T-cell (primary cell): ENCODE results near the gene TMEM50B. TPM values are rescaled to one million over a fixed set of nuclear protein-coding genes. Genes with fewer than 3 reads are reported as not detected.
A peak's percentile ranks its signal among the peaks of the same experiment; 100 is the strongest.

Experiments used
- ATAC-seq, 4 experiments: fragments of 200-7000 bp in 3 of 4; fragments of 150-1000 bp in 1 of 4; cut with Tn5 transposase; replicated peaks in 1 of 4; 1 replicate in 3 of 4; 2 replicates in 1 of 4; pipeline ENCODE4 v1.10.0; 2021; ENCODE audit warnings: moderate library complexity in 3 of 4, mild to moderate bottlenecking in 2 of 4, moderate number of reproducible peaks in 1 of 4
- CTCF ChIA-PET, 2 donors: fragments of 300-600 bp; sonication (Branson Sonifier 250); formaldehyde crosslinking; loops; one replicate each; lab custom pipeline; 2022; ENCODE audit warnings: antibody characterized with exemption in 2 of 2; lab: Charles Lee
- POLR2A ChIA-PET, 2 donors: fragments of 300-600 bp; sonication (Branson Sonifier 250); formaldehyde crosslinking; loops; one replicate each; lab custom pipeline; 2022; ENCODE audit warnings: antibody characterized with exemption in 2 of 2; lab: Charles Lee
- DNase-seq, 35 experiments: peaks; one replicate each; pipeline versions ENCODE4 v3.0.0 to v3.0.0-alpha.2; 2013 to 2023
- H3K27ac ChIP-seq: one replicate; pipeline ENCODE4 v1.5.1; 2013; ENCODE audit warnings: low read length
- H3K27me3 ChIP-seq, 2 experiments: replicated peaks in 1 of 2; 1 replicate in 1 of 2; 2 replicates in 1 of 2; pipeline versions ENCODE4 v1.6.1 to v1.7.0; 2013; ENCODE audit warnings: low read length in 1 of 2, mixed read lengths in 1 of 2; ENCODE audit not compliant: control insufficient read depth in 2 of 2, insufficient read depth in 2 of 2; ENCODE audit errors: extremely low read depth in 1 of 2
- H3K36me3 ChIP-seq, 2 donors: 1 replicate in 1 of 2; 2 replicates in 1 of 2; pipeline versions ENCODE4 v1.6.1 to v1.7.0; 2013; ENCODE audit warnings: low read length in 1 of 2; ENCODE audit not compliant: control insufficient read depth in 2 of 2, insufficient read depth in 1 of 2; ENCODE audit errors: extremely low read depth in 1 of 2
- H3K4me1 ChIP-seq, 2 experiments: 1 replicate in 1 of 2; 2 replicates in 1 of 2; pipeline versions ENCODE4 v1.6.1 to v1.7.0; 2013; ENCODE audit warnings: low read length in 2 of 2, mixed read lengths in 1 of 2; ENCODE audit not compliant: insufficient read depth in 2 of 2, control insufficient read depth in 1 of 2; ENCODE audit errors: extremely low read depth in 1 of 2
- H3K4me3 ChIP-seq, 2 donors: 1 replicate in 1 of 2; 2 replicates in 1 of 2; pipeline versions ENCODE4 v1.5.1 to v1.7.0; 2013; ENCODE audit warnings: mild to moderate bottlenecking in 2 of 2, low read length in 1 of 2, moderate library complexity in 1 of 2; ENCODE audit not compliant: control insufficient read depth in 1 of 2; ENCODE audit errors: extremely low read depth in 1 of 2
- H3K9me3 ChIP-seq: 2 replicates; pipeline ENCODE4 v1.7.0; 2013
- H3K27ac Mint-ChIP-seq, 2 donors: one replicate each; pipeline ENCODE4 v1.8.0; 2020 to 2021; ENCODE audit warnings: mild to moderate bottlenecking in 2 of 2, mixed read lengths in 2 of 2
- H3K27me3 Mint-ChIP-seq, 2 donors: one replicate each; pipeline ENCODE4 v1.8.0; 2021 to 2022; ENCODE audit warnings: mixed read lengths in 2 of 2
- H3K36me3 Mint-ChIP-seq: one replicate; pipeline ENCODE4 v1.8.0; 2021; ENCODE audit warnings: mixed read lengths
- H3K4me1 Mint-ChIP-seq, 3 donors: one replicate each; pipeline ENCODE4 v1.8.0; 2020 to 2022; ENCODE audit warnings: mixed read lengths in 3 of 3, mild to moderate bottlenecking in 1 of 3
- H3K4me3 Mint-ChIP-seq, 3 donors: one replicate each; pipeline ENCODE4 v1.8.0; 2020 to 2022; ENCODE audit warnings: mild to moderate bottlenecking in 3 of 3, mixed read lengths in 3 of 3, moderate library complexity in 3 of 3
- H3K9me3 Mint-ChIP-seq, 3 donors: one replicate each; pipeline ENCODE4 v1.8.0; 2020 to 2022; ENCODE audit warnings: mixed read lengths in 3 of 3
- WGBS: methylation state at CpG from one replicate; pipeline ENCODE4 v1.1.5; 2013; ENCODE audit warnings: missing lambda C conversion rate; ENCODE audit not compliant: insufficient coverage; 5-methylcytosine and 5-hydroxymethylcytosine counted together
- total RNA-seq, 35 experiments: library from RNA in 6 of 35; stranded (reverse) in 6 of 35; fragments of 120-200 nt in 1 of 35; gene quantifications; one replicate each; pipeline versions ENCODE4 v1.2.1 to v1.2.4 and lab custom pipeline; 2013 to 2026

TMEM50B gene
- total RNA-seq, 5 donors from 2014 or later (not counting 1 experiment from before 2014, with no cell fraction given): 47.0 to 98.9 (median 73.4) TPM

DNA sequence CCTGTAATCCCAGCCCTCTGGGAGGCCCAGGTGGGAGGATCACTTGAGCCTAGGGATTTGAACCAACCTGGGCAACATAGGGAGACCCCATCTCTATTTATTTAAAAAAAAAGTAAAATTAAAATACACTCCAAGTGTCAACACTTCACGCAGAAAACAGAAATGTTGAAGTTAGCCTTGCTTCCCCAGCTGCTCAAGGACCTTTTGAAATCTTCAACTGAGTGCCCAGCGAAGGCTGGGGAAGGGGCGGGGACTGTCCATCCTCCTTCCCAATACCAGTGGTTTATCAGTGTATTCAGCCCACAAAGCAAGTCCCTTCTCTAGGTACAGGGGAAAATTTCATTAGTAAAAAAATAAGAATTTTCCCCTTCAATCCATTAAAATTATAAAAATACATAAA is 14.0 kb upstream of the TMEM50B start:
- DNase-seq (no peak), ATAC-seq (no peak)
- H3K9me3 Mint-ChIP-seq: no peaks in the 10 kb centered on the region
- no peaks in the 10 kb centered on the region for H3K27me3 Mint-ChIP-seq
- H3K27me3 ChIP-seq: peaks cover 0 to 5% of the 10 kb centered on the region in 2 experiments
- POLR2A ChIA-PET: no interaction called here
- no peaks in the 10 kb centered on the region for H3K36me3 Mint-ChIP-seq
- no peaks in the 10 kb centered on the region for H3K36me3 ChIP-seq
- peaks cover 5 to 13% of the 10 kb centered on the region in 2 experiments for H3K4me1 ChIP-seq
- no peak overlapping the region for H3K4me3 ChIP-seq
- H3K9me3 ChIP-seq: no peaks in the 10 kb centered on the region
- no peak overlapping the region for H3K4me3 Mint-ChIP-seq
- H3K27ac ChIP-seq: no peak overlapping the region
- CTCF ChIA-PET: no interaction called here
- peaks cover 10 to 14% (median 11%) of the 10 kb centered on the region in 3 donors for H3K4me1 Mint-ChIP-seq
- no CpG with 5 or more reads among the region's 3 CpGs for WGBS
- no peak overlapping the region for H3K27ac Mint-ChIP-seq

DNA sequence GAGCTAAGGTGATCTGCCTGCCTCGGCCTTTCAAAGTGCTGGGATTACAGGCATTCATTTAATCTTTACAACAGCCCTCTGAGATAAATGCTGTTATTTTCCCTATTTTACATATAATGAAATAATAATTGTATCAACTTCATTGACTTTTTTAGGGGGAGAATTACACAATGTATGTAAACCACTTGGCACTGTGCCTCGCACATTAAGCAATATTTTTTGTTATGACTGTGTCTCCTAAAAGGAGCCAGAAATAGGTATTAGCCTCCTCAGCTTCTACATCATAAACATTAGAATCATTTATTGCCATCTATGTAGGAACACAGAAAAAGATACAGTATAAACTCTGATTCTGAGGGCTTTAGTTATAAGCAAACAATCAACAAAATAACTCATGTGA is 12.8 kb upstream of the TMEM50B start:
- ChIA-PET POLR2A (interaction anchor here in 1 of 2 donors (0.7 kb wide), 1 partner anchor 191 kb away, joined by 3 read pairs; no protein-coding TSS in a partner anchor), CTCF (interaction anchor here in 1 of 2 donors (2.5 kb wide), 1 partner anchor 13 kb away, joined by 42 read pairs; the partner anchor contains the start of gene TMEM50B)
- no CpG with 5 or more reads among the region's 2 CpGs for WGBS
- Histone ChIP-seq H3K36me3 (no peaks in the 10 kb centered on the region), H3K27ac (no peak overlapping the region), H3K4me3 (no peak overlapping the region), H3K4me1 (peaks cover 5 to 13% of the 10 kb centered on the region in 2 experiments), H3K27me3 (peaks cover 0 to 5% of the 10 kb centered on the region in 2 experiments), H3K9me3 (no peaks in the 10 kb centered on the region)
- Mint-ChIP-seq H3K9me3 (no peaks in the 10 kb centered on the region), H3K4me3 (peak overlapping the region; percentile 36 to 89 (median 39)), H3K27me3 (no peaks in the 10 kb centered on the region), H3K27ac (no peak overlapping the region), H3K4me1 (peaks cover 10 to 14% (median 11%) of the 10 kb centered on the region in 3 donors), H3K36me3 (no peaks in the 10 kb centered on the region)
- no peak for ATAC-seq
- no peak for DNase-seq

DNA sequence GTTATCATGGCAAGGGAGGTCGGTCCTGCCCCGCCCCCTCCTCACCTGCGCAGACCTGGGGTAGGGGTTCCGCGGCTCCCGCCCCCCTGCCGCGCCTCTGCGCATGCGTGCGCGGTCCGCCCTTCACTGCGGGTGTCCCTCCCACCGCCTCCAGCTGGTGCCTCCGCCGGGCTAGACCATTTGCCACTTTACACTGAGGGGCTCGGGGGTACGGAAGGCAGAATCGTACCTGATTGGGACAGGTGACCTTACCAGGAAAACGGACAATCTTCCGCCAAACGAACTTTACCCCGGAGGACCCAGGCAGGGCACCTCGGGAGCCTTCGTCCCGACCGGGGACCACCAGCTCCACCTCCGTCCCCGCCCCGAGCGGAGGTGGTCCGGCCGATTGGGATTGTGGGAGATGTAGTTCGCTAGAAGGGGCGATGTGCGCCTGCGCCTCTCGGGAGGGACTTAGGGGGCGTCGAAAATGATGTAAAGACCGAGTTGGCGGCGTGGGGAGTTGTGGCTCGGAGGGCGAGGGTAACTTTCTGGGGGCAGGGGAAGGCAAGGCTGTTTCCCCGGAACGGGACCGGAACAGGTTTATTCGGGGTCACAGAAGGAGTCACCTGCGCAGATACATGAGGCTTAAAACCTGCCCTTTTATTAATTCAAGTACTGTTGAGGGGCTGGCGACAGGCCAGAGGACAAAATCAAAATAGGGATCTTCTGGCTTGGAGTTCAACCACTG is 11.8 kb upstream of the TMEM50B start, which contains the start of gene DNAJC28:
TSS of gene DNAJC28 (minus strand) at position 344 of the 730 bp plus-strand sequence. CDS start 2,323 bp downstream, outside the sequence.
- Histone ChIP-seq H3K27me3 (peaks cover 0 to 5% of the 10 kb centered on the region in 2 experiments), H3K4me3 (peak within 1 kb of the TSS; percentile 81 to 90), H3K27ac (peak within 1 kb of the TSS; percentile 59), H3K4me1 (peaks cover 5 to 13% of the 10 kb centered on the region in 2 experiments), H3K9me3 (no peaks in the 10 kb centered on the region), H3K36me3 (no peaks in the 10 kb centered on the region)
- Mint-ChIP-seq H3K27ac (peak within 1 kb of the TSS; percentile 78 to 92), H3K36me3 (no peaks in the 10 kb centered on the region), H3K27me3 (no peaks in the 10 kb centered on the region), H3K4me1 (peaks cover 10 to 14% (median 11%) of the 10 kb centered on the region in 3 donors), H3K9me3 (no peaks in the 10 kb centered on the region), H3K4me3 (peak within 1 kb of the TSS; percentile 84 to 91 (median 89))
- DNase-seq: peak; percentile 80 to 97 (median 90)
- ChIA-PET CTCF (interaction anchor here (1.1 to 2.5 kb wide), 4 partner anchors 11 to 52 kb away, joined by 3 to 42 read pairs (median 6); partner anchors contain the start of gene TMEM50B (in 2 of the 2)), POLR2A (interaction anchor here (0.5 to 1.6 kb wide), 5 partner anchors 11 to 643 kb away, joined by 3 to 19 read pairs (median 4); partner anchors contain the start of gene TMEM50B (in 2 of the 2))
- under 1% methylated on average over 51 of the region's 52 CpGs for WGBS
- ATAC-seq: peak; percentile 96 to 99 (median 97)

DNA sequence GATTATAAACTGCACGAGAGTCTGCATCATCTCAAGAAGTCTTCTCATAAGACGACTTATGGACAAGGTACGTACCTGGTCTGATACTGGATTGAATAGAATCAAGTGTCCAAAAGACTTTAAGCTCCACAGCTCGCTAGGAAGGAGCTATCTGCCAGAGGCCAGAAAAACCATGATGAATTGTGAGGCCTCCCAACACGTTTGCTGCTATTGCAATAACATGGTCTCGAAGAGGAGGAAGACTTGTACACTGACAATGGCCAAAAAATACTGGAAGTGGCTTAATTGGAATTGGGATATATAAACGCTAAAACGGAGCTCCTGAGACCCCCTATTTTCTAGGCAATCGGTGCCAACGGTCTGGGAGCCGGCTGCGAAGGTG is 11.2 kb upstream of the TMEM50B start:
- Histone ChIP-seq H3K4me1 (peaks cover 5 to 13% of the 10 kb centered on the region in 2 experiments), H3K4me3 (peak overlapping the region; percentile 81 to 90), H3K36me3 (no peaks in the 10 kb centered on the region), H3K27ac (no peak overlapping the region), H3K9me3 (no peaks in the 10 kb centered on the region), H3K27me3 (peaks cover 0 to 5% of the 10 kb centered on the region in 2 experiments)
- Mint-ChIP-seq H3K4me1 (peaks cover 10 to 14% (median 11%) of the 10 kb centered on the region in 3 donors), H3K4me3 (peak overlapping the region; percentile 84 to 91 (median 89)), H3K9me3 (no peaks in the 10 kb centered on the region), H3K27ac (peak overlapping the region in 1 of 2 donors; percentile 88), H3K36me3 (no peaks in the 10 kb centered on the region), H3K27me3 (no peaks in the 10 kb centered on the region)
- ChIA-PET POLR2A (interaction anchor here (0.5 to 1.6 kb wide), 5 partner anchors 11 to 644 kb away, joined by 3 to 19 read pairs (median 4); partner anchors contain the start of gene TMEM50B (in 2 of the 2)), CTCF (interaction anchor here (1.1 to 2.5 kb wide), 4 partner anchors 11 to 53 kb away, joined by 3 to 42 read pairs (median 6); partner anchors contain the start of gene TMEM50B (in 2 of the 2))
- no peak for DNase-seq
- WGBS: 9% methylated on average over 9 of the region's 12 CpGs
- no peak for ATAC-seq

DNA sequence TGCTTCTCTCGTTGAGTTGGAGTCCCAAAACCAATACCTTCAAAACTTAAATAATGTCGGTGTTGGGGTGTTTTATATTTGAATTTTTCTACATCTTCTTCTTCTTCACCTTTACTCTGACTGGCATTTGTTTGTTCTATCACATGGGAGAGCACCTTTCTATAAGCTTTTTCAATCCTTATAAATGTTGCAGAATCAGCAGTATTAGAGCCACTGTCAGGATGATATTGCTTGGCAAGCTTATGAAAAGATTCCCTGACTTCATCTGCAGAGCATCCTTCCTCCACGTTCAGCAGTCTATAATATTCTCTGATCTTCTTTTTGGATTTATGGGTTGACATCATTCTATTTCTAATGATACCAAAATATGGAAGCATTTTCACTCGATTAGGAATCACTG is 9.2 kb upstream of the TMEM50B start:
- Histone ChIP-seq H3K4me1 (peaks cover 5 to 13% of the 10 kb centered on the region in 2 experiments), H3K4me3 (no peak overlapping the region), H3K27ac (no peak overlapping the region), H3K36me3 (no peaks in the 10 kb centered on the region), H3K27me3 (peaks cover 0 to 4% of the 10 kb centered on the region in 2 experiments), H3K9me3 (no peaks in the 10 kb centered on the region)
- H3K27me3 Mint-ChIP-seq: no peaks in the 10 kb centered on the region
- no CpG with 5 or more reads among the region's 4 CpGs for WGBS
- DNase-seq (no peak), ATAC-seq (no peak)
- H3K4me3 Mint-ChIP-seq: no peak overlapping the region
- ChIA-PET CTCF (interaction anchor here in 1 of 2 donors (0.6 to 1.9 kb wide), 4 partner anchors 9 to 103 kb away, joined by 3 to 7 read pairs (median 4); partner anchors contain the start of gene TMEM50B), POLR2A (interaction anchor here in 1 of 2 donors (0.7 kb wide), 1 partner anchor 103 kb away, joined by 4 read pairs; no protein-coding TSS in a partner anchor)
- H3K4me1 Mint-ChIP-seq: peaks cover 10 to 14% (median 11%) of the 10 kb centered on the region in 3 donors
- H3K36me3 Mint-ChIP-seq: no peaks in the 10 kb centered on the region
- H3K27ac Mint-ChIP-seq: no peak overlapping the region
- H3K9me3 Mint-ChIP-seq: no peaks in the 10 kb centered on the region

DNA sequence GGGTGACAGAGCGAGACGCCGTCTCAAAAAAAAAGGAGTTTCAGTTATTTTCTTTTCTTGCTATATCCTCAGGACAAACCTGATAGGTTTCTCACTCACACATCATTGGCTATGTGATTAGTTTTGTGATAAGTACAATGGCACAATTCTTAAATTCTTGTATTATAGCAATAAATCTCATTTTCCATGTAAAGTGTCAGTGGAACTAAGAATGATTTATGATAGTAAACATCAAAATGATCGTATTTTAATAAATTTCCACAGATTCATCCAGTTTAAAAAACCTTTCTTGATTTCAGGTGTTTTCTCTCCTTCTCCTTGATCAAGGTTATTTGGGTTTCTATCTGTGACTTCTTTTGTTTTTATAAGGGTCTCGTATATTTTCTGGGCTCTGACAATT is 8.2 kb upstream of the TMEM50B start:
- peaks cover 5 to 13% of the 10 kb centered on the region in 2 experiments for H3K4me1 ChIP-seq
- ChIA-PET POLR2A (no interaction called here), CTCF (interaction anchor here in 1 of 2 donors (1.0 kb wide), 1 partner anchor 14 kb away, joined by 4 read pairs; no protein-coding TSS in a partner anchor)
- peaks cover 10 to 14% (median 11%) of the 10 kb centered on the region in 3 donors for H3K4me1 Mint-ChIP-seq
- no peak overlapping the region for H3K4me3 ChIP-seq
- DNase-seq (no peak), ATAC-seq (no peak)
- H3K36me3 ChIP-seq: no peaks in the 10 kb centered on the region
- H3K36me3 Mint-ChIP-seq: no peaks in the 10 kb centered on the region
- no CpG with 5 or more reads among the region's 5 CpGs for WGBS
- no peaks in the 10 kb centered on the region for H3K27me3 Mint-ChIP-seq
- no peak overlapping the region for H3K27ac Mint-ChIP-seq
- no peak overlapping the region for H3K27ac ChIP-seq
- no peaks in the 10 kb centered on the region for H3K27me3 ChIP-seq
- H3K9me3 Mint-ChIP-seq: no peaks in the 10 kb centered on the region
- H3K4me3 Mint-ChIP-seq: no peak overlapping the region
- H3K9me3 ChIP-seq: no peaks in the 10 kb centered on the region
